ACHN (cell line): ENCODE results near the gene BSN.
"Not testable (repeated sequence)": the region's sequence is repeated elsewhere in the genome, so short reads cannot be mapped to it uniquely, and the experiment has no call there.

ENCODE experiments used
- DNase-seq: peaks from one replicate; pipeline ENCODE4 v3.0.0-alpha.2; 2015
- in situ Hi-C: cut with HindIII; loops from 2 replicates; pipeline ENCODE4 v1.10.0; 2017; ENCODE audit warnings: low sequenced_read_pairs, low pct_ligation_motif_present, low pct_unique_long_range_greater_than_20kb

BSN gene

DNA sequence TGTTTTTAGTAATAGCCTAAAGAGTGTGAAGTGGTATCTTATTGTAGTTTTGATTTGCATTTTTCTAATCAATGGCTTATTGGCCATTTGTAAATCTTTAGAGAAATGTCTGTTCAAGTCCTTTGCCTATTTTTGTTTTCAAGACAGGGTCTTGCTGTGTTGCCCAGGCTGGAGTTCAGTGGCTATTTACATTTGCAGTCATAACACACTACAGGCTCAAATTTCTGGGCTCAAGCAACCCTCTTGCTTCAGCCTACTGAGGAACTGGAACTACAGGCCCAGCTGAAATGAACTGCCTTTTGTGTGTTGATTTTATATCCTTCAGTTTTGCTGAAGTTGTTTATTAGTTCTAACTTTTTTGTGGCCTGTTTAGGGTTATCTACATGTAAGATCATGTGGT lies 27.9 kb downstream of the BSN start:
- in situ Hi-C loops = no loop called here
- no peak for DNase-seq

GRCh38 chr3:49585261-49585755 lies 31.0 kb downstream of the BSN start:
- DNase-seq, in situ Hi-C loops: not testable (repeated sequence)

DNA sequence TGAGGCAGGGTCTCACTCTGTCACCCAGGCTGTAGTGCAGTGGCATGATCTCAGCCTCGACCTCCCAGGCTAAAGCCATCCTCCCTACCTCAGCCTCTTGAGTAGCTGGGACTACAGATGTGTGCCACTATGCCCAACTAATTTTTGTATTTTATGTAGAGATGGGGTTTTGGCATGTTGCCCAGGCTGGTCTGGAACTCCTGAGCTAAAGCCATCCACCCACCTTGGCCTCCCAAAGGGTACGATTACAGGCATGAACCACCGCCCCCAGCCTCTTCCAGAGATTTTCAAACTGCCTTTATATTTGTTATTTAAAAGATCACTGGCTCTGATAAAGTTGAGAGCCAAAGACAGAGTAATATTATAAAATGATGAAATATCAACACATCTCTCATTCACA lies 37.3 kb downstream of the BSN start:
- no peak for DNase-seq
- in situ Hi-C loops = no loop called here

DNA sequence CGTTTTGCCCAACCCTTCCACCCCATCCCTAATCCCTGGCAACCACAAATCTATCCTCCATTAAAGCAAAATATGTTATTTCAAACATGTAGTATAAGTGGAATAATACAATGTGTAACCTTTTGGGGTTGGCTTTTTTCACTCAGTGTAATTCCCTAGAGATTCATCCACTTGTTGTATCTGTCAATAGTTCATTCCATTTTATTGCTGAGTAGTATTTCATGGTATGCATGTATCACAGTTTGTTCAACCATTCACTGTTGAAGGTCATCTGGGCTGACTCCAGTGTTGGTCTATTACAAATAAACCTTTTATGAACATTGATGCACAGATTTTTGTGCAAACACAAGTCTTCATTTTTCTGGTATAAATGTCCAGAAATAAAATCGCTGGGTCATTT lies 38.8 kb downstream of the BSN start:
- in situ Hi-C loops = no loop called here
- DNase-seq = no peak

GRCh38 chr3:49600781-49601180 lies 46.5 kb downstream of the BSN start:
- in situ Hi-C loops = no loop called here
- no peak for DNase-seq

DNA sequence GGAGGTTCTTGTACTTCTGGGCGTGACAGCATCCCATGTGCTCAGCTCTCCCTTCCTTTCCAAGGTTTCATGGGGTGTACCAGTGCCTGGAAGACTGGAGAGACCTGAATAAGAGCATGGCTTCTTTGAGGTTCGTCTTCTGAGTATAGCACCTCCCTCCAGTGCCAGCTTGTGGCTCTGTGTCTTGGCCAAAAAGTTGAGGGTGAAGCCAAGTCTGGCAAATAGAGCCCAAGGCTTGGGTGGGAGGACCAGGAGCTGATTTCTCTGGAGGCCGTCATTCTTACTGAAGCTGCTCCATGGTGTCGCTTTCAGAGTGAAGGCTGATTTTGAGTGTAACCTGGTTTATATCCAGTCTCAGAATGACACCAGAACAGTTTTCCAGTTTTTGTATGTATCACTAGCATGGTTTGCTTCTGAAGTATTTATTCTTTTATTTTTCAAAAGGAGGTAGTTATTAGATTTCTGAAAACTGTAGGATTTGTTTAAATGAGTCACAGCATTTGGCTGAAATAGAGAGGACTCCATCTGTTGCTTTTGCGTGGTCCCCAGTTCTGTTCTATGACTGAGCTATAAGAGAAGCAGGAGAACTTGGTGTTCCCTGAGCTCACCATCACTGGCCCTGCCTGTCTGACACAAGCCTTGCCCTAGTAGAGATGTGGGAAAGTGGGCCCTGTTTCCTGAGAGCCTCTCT lies 47.2 kb downstream of the BSN start:
- no peak for DNase-seq
- in situ Hi-C loops = no loop called here

GRCh38 chr3:49602049-49602554 lies 47.8 kb downstream of the BSN start:
- in situ Hi-C loops = no loop called here
- DNase-seq = no peak

GRCh38 chr3:49602877-49603411 lies 48.7 kb downstream of the BSN start:
- in situ Hi-C loops = no loop called here
- no peak for DNase-seq

DNA sequence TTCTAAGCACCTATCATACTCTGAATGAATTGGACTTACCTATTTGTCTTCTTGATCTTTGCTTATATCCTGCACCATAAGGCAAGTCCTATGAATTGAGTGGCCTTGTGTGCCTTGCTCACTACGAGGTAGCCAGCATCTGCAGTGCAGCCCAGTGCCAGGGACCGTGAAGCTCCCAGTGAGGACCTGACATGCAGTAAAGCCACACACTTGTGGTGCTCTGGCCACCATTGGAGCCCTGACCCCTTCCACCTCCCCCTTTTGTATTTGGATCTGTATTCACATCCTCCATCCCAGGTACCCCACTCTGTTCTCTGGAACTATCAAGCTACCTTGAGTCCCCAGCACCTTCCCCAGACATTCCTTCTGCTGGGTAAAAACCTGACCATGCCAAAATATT lies 52.1 kb downstream of the BSN start:
- in situ Hi-C loops = no loop called here
- no peak for DNase-seq

GRCh38 chr3:49607105-49607591 lies 52.9 kb downstream of the BSN start:
- in situ Hi-C loops = no loop called here
- DNase-seq = no peak

GRCh38 chr3:49607796-49608195 lies 53.5 kb downstream of the BSN start:
- in situ Hi-C loops = no loop called here
- DNase-seq = no peak

DNA sequence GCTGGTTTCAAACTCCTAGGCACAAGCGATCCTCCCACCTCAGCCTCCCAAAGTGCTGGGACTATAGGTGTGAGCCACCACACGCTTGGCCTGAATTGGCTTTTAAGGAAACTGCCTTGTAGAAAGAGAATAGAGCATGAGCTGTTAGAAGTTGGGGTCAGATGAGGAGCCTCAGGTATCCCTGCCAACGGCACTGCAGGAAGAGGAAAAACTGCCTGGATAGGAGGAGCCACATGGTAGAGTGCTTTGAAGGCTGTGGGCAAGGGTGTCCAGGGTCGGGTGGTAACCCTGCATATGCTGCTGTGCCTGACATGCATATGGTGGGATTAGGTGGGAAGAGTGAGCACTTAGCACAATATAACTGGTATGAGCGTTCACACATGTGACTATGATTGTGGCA lies 55.0 kb downstream of the BSN start:
- no peak for DNase-seq
- in situ Hi-C loops = no loop called here

DNA sequence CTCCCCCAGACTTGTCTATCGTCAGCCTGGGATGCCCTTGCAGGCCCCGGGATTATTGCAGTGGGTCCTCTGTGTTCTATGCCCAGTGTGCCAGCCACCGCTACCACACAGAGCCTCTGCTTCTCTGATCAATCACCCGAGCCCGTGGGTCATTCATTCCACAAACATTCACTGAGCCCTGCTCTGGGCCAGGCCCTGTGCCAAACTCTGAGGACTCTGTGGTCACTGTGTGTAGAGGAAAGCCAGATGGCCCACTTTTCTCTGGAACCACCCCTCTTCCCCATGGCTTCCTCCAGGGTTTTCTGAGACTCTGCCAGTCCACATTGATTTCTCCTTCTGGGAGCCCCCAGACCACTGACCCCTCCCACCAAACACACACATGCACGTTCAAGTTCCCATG lies 55.5 kb downstream of the BSN start:
- DNase-seq = no peak
- in situ Hi-C loops = no loop called here

DNA sequence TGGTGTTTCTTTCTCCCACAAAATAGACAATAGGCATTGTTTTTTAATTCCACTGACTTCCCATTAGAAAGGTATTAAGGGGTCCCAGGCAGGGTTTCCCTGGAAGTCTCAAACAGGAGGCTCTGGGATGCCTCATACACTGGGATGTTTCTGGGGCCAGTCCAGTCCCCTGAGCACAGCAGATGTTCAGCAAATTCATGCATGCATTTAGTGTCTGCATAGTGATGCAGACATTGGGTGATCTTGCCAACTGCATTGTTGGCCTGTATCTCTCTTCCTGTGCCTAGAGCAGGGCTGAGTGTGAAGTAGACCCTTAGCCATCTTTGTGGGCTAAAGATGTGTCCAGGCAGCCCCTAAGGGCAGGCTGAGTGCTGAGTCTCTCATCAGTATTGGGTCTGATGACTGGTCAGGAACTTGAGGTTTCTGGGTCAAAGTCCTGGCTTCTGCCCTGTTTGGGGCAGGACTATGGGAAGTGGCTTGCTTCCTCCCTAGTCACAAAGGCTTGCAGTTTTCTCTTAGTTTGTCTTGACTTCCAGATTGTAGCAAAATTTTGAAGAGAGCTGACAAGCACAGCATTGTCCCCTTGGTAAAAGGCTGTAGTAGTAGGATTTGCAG lies 56.5 kb downstream of the BSN start:
- DNase-seq = no peak
- in situ Hi-C loops = no loop called here

DNA sequence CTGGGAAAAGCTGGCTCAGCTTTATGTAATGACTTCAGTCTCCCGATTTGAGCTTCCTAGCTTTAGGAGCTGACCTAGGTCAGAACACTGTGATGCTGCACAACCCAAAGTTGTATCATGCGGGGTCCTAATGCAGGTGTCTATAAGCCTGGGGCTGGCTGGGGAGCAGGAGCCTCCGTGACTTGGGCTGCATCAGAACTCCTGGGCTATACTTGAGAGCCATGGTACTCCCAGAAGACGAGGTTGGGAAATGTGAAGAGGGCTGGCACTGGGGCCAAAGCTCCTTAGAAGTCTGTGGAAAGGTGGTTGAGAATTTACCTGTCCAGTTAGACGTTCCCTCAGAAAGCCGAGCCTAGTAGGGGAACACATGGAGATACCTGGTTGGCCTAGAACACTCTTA lies 57.0 kb downstream of the BSN start:
- no peak for DNase-seq
- in situ Hi-C loops = no loop called here

DNA sequence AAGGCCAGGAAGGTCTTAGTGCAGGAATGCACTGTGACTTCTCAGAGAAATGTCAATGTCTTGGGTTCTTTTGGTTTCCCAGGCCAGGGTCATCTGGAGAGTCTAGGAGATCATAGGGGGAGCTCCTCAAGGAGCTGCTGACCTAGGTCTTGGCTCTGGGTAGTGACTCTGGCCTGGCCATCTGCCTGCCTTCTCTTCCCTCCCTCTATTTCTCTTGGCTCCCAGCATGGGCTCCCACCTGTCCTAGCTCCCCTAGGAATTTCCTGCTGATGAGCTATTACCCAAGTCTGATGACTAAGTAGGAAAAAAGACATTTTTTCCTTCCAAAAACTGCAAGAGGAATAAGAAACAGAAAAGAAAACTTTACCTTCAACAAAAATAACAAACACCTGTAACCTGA lies 57.4 kb downstream of the BSN start:
- DNase-seq = no peak
- in situ Hi-C loops = no loop called here

DNA sequence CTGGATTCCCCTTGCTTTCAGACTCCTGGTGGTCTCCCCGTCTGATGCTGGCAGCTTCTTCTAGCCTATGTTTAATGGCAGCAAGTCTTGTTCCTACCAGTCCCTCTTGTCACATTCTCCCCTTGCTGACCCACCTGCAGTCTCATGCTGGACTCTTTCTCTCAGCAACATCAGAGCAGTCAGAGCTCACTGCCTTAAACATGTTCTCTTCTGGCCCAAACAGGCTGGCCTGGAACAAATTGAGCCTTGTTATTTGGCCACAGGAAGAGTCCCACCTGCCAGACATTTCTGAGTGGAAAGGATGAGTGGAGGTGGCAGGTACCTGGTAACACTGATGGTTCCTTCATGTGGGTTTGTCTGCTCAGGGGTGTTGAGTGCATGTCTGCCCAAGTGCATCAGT lies 60.7 kb downstream of the BSN start:
- DNase-seq = no peak
- in situ Hi-C loops = no loop called here

DNA sequence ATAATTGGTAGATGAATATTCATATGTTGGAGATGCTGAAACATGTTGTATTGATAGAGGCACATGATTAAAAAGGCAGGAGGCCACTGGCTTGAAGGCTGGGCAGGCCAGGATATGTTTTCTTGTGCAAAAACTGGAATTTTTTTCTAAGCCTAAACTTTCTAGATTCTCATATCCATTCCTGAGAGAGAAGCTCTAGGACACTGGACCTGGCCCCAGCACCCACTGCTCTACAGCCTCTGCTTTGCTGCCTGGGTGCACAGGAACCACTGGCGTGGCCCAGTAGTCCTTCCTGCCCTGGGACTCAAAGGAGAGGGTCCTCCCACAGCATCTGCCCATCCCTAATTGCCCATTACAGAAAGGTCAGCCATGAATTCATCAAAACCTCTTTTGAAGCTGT lies 61.8 kb downstream of the BSN start:
- DNase-seq = no peak
- in situ Hi-C loops = no loop called here

DNA sequence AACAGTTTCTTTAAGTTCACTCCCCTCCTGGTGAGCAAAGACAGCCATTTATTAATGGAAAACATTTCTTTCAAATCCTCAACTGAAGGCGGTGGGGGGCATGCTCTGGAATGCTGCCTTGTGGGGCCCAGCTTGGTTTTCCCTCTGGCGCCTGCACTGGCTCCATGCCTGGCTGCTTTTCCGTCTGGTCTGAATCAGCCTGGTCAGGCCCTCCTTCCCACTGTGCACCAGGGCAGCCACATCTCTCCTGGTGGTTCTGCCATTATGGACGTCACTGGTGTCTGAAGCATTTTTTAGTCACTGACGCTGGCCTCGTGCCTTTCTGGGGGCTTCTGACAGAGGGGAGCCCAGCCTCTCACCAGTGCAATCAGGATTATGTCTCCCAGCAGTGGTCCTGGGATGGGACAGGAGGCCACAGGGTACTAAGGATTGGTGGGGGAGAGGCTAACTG lies 62.2 kb downstream of the BSN start:
- peak; percentile 13 for DNase-seq
- in situ Hi-C loops = no loop called here
